ENCODE measurements around the gene CHRFAM7A.
"Not testable (repeated sequence)": the region's sequence is repeated elsewhere in the genome, so short reads cannot be mapped to it uniquely, and the experiment has no call there.

GRCh38 chr15:30315704-30316103 is 77.6 kb downstream of the CHRFAM7A start:
- not testable (repeated sequence) for TF ChIP-seq CTCF (conservative IDR thresholded peaks at IDR 0.05; ENCODE audit: low read depth, low read length); EZH2 (IDR thresholded peaks at IDR 0.05; ENCODE audit: low read length, unreplicated experiment)
